HG02571 (cell line): ENCODE data around the gene DSCAML1.
A peak's percentile ranks its signal among the peaks of the same experiment; 100 is the strongest.
"Not testable (repeated sequence)": the region's sequence is repeated elsewhere in the genome, so short reads cannot be mapped to it uniquely, and the experiment has no call there.

Experiments
- ATAC-seq: cut with Tn5 transposase; IDR thresholded peaks from one replicate; pipeline ENCODE4 v1.9.1; 2021; ENCODE audit warnings: mild to moderate bottlenecking, moderate library complexity; ENCODE audit not compliant: unreplicated experiment

DSCAML1 gene

DNA sequence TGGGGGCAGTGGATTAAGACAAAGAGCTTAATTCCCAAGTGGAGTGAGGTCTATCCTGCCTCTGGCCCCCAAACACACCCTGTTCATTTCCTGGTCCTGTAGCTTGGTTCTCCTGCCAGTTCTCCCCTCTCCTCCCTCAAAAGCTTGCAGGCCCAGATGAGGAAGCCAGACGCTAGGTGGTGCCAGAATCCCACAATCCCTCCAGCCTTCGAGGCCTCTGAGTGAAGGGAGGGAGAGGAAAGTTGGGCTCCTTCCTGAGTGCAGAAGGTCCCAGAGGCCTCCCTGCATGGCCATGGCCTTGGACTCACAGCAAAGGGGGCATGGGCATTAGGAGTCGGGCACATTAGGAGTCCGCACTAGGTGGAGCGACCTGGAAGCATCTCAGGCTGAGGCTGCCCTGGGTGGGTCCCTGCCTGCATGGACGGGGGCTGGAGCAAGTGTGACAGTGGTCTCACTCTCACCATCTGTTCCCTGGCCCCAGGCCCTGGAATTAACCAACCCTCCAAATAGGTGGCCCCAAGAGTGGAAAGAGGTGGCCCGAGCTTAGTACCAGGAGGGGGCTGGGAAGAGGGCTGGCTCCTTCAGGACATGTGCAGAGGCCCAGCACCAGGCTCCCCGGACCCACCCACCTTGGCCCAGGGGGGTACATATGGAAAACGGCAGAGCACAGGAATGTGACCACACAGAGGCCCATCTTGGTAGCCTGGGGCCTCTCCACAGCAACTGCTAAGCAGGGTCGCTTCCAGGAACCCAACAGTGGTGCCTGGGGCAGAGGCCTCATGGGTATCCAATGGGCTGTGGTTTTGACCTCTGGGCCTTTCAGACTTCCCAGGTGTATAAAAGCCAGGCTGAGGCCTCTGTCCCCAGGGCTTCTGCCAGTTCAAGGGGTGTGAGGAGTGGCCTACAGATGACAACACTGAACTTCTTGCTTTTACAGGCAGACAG is 22.4 kb upstream of the DSCAML1 start:
- no peak for ATAC-seq

DNA sequence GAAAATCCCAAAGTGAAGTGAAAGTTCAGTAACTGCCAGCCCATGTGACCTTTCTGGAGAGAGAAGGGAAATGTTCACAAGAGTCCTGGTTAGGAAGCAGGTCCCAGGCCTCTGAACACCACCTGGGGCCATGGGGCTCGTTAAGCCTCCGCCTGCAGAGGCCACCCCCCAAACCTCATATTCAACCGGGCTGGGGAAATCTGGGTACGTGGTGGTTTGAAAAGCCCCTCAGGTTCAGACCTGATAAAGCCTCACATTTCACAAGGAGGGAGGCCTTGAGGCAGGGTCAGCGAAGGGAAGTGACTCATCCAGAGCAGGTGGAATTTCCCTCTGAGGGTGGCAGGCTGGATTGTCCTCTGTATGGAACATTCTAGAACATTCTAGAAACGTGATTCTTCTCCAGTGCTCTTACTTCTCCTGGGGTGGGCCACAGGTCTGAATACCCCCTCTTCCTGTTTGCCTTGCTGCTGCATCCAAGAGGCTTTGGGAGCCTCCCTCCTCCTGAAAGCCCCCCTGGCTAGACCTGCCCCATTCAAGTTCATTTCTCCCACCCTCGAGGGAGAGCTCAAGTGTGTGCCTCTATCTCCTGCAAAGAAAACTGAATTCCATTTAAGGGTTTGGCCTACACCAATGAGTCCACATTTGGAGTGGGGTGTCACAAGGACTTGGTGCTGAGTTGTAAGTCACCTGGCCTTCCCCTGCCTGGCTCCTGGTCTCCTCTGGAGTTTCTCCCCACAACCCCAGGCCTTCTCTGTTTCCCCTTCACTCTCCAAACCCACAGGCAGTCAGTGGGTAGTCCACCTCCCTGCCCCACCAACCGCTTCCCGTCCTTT is 21.2 kb upstream of the DSCAML1 start:
- ATAC-seq = no peak

- no peak for ATAC-seq
Observed at GRCh38 chr11:117817368-117818040, 20.5 kb upstream of the DSCAML1 start.

- no peak for ATAC-seq
Observed at GRCh38 chr11:117816846-117817367, 19.9 kb upstream of the DSCAML1 start.

DNA sequence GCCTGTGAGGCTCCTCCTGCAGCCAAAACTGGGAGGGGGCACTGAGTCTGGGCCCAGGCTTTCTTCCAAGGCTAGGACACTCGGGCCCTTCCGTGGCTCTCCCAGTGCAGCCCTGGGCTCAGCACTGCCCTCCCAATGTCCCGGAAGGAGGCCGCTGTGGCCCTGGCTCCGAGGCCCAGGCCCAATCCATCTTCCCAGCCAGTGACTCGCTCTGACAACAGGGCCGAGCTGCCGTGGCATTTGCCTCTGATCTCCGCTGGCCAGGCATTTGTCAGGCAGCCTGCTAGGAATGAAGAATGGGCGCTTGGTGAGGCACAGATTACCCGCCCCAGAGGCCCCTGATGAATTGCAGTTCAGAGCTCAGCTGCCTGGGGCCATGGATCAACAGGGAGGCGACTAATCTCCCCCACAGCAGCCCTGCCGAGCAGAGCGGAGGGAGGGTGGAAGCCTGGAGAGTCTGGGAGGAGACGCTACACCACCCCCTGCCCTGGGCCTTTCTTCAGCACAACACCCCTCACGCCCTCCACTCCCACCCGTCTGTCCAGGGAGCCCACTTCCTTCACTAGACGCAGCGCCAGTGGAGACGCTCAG is 19.2 kb upstream of the DSCAML1 start:
- no peak for ATAC-seq

- ATAC-seq = peak; percentile 69
Observed at GRCh38 chr11:117815262-117815803, 18.3 kb upstream of the DSCAML1 start.

DNA sequence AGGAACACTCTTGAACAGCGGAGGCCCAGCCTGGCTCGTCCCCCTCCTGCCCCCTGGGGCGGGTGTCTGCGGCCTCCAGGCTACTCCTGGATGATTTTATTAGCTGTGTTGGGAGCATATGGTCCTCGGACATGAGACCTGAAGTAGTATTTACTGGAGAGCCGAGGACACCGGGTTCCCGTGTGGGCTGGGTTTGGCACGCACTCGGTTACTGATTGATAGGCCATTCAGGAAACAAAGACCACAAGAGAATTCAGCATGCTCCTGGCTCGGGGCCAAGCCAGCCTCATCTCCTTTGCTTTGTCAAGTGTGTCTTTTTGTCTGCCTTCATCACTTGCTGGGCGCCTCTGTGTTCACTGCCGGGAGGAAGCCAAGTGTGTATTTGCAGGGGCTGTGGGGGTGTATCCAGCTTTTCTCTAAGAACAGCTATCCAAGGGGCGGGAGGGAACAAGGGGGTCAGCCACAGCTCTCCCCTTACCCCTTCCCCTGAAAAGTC is 17.8 kb upstream of the DSCAML1 start:
- peak; percentile 41 for ATAC-seq

GRCh38 chr11:117814204-117814765 is 17.3 kb upstream of the DSCAML1 start:
- ATAC-seq = no peak

DNA sequence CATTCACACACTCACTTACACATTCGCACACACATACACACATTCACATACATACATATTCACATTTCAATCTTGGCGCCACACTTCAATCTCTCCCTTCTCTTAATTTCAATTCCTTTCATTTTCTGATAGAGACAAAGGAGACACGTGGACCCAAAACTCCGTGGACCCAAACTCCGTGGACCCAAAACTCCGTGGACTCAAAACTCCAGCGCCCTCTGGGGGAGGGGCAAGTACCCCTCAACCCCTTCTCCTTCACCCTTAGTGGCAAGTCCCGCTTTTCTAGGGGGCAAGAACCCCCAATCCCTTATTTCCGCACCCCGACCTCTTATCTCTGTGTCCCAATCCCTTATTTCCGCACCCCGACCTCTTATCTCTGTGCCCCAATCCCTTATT is 13.0 kb upstream of the DSCAML1 start:
- not testable (repeated sequence) for ATAC-seq

DNA sequence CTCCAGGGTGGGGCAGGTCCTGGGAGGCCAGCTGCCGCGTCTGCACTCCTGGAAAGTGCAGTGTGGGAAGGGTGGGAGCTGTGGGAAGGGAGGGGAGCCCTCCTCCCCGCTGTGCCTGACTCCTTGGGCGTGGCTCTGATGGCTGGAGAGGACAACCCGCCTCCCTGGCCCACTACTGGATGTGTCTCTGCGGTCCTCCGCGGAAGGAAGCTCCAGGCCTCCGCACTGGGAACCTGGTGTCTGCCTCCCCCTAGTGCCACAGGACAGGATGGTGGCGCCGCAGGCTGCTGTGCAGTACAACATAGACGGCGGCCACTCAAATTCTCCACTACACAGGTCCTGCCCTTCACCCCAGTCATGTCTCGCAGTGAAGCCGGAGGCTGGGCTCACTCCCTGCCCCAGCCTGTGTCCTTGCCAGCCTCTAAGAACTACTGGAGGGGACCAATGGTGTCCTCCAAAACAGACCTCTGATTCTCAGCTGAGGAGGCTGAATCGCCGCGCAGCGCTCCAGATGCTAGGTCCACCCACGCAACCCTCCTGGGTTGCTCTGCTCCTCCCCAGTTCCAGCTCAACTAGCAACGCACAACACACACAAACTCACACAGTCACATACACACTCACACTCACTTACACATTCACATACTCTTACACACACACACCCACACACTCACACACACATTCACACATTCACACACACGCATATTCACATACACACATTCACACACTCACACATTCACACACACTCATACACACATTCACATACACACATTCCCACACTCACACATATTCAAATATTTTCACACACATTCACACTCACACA is 12.4 kb upstream of the DSCAML1 start:
- no peak for ATAC-seq

- no peak for ATAC-seq
Observed at GRCh38 chr11:117808784-117809183, 11.8 kb upstream of the DSCAML1 start.

DNA sequence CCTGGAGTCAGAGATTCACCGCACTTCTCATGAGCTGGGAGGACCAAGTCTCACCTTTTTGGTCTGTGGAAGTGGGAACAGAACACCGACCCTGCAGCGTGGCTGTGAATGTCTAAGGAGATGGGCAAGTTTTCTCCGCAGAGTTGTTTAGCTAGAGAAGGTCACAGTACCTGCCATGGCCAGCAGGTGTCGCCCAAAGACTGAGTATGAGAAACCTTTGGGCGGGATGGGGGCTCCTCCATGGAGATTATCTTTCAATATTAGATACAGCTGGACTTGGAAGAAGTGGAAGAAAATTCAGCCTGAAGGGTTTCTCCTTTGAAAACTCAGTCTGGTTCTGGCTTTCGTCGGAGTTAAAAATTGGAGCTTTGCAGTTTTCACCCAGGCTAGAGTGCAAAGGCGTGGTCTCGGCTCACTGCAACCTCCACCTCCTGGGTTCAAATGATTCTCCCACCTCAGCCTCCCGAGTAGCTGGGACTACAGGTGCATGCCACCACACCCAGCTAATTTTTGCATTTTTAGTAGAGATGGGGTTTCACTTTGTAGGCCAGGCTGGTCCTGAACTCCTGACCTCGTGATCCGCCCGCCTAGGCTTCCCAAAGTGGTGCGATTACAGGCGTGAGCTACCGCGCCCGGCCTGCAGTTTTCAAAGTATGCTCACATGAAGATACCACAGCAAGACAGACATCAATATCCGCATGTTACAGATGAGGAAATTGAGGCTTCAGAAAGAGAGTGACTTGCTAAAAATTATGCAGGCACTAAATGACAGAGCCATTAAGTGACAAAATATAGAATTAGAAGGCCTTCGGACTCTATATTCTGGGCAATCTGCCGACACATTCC is 10.7 kb upstream of the DSCAML1 start:
- no peak for ATAC-seq

DNA sequence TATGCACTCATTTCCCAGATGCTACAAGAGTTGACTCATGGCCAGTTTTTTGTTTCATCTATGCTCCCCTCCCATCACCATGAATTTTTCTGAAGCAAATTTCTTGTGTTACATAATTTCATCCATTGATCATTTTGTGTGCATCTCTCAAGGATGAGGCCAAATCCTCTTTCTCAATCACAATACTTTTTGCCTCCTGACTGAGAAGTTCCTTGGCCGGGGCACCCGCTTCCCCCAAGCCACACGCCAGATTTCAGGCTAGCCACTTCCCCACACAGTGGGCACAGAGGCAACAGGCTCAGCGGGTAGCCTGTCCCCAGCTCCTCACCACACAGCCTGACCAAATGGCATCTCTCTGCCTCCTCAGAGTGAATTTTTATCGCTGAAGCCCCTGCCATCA is 9.8 kb upstream of the DSCAML1 start:
- ATAC-seq = no peak

GRCh38 chr11:117805045-117805444 is 8.0 kb upstream of the DSCAML1 start:
- no peak for ATAC-seq

DNA sequence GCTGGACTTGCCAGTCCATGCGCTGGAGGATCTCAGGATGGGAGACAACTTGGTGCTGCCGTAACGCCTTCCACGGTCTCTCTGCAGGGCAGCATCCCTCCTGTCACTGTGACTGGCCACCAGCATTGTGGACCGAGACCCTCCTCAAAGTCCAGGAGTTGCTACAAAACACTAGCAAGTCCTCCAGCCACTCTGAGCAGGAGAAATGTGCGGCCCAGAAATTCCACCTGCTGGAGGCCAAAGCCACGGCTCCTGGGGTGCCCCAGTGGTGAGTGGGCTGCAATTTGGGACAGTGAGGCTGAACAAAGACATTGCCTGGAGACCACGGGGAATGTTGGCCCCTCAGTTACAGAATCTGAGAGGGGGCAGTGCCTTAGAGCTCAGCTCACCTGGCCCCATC is 6.9 kb upstream of the DSCAML1 start:
- ATAC-seq = no peak

DNA sequence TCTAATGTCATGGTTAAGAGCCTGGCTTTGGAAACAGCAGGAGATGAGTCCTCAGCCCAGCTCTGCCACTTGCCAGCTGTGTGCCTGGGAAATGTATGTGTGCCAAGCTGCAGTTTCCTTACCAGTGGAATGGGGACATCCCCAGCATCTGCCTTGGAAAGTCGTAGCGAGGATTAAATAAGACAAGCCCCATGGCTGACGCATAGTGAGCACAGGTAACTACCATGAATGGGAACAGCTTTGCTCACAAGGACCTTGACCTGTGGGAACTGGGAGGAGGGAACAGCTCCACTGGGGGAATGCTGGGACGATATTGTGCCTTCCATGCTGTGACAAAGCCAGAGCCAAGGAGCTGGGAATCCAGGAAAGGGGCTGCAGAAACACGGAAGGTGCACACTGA is 2.6 kb upstream of the DSCAML1 start:
- no peak for ATAC-seq

- ATAC-seq = no peak
Observed at GRCh38 chr11:117796456-117796871, 552 bp downstream of the DSCAML1 start.
